Effector CD8-positive, alpha-beta T cell (primary cell): ENCODE results near the gene CLCN1.

Experiments
- DNase-seq: peaks from one replicate; lab custom pipeline; 2025; lab: John Stamatoyannopoulos, UW

CLCN1 gene

DNA sequence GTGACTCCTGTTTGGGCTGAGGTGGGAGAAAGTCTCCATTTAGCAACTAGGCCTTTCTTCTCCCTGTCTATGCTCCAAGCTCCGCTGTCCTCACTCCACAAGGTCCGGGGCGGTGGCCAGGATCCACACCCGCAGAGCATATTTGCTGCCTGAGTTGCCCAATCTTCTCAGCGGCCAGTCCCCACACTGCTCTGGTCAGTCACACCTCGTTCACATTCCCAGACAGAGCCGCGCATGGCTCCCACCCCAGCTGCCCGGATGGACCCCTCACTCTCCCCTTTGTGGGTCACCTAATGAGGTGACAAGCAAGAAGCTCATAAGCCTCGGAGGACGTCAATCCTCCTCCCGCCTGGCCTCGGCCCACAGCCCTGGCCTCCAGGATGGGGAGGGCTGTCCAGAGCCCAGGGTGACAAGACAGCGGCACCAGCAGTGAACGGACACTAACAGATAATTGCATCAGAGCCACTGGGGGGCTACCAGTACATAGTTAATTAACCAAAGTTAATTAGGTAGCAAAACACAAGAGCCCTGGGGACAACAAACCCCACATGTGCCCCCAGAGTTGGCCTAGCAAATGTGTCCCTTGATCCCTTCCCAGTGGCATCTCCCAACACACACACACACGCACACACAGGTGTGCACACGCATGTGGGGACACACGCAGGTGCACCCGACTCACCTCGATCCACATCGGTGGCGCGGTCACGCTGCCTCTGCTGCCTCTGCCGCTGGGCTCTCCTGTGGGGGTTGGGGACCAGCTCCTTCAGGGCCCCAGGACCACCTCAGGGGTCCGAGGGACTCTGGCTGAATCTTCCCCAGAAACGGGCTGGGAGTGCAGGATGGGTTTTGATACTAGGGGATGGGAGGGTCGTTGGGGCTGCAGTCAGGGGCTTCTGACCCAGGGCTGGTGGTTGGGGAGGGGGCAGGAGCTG, 81.0 kb downstream of the CLCN1 start:
- DNase-seq = no peak

DNA sequence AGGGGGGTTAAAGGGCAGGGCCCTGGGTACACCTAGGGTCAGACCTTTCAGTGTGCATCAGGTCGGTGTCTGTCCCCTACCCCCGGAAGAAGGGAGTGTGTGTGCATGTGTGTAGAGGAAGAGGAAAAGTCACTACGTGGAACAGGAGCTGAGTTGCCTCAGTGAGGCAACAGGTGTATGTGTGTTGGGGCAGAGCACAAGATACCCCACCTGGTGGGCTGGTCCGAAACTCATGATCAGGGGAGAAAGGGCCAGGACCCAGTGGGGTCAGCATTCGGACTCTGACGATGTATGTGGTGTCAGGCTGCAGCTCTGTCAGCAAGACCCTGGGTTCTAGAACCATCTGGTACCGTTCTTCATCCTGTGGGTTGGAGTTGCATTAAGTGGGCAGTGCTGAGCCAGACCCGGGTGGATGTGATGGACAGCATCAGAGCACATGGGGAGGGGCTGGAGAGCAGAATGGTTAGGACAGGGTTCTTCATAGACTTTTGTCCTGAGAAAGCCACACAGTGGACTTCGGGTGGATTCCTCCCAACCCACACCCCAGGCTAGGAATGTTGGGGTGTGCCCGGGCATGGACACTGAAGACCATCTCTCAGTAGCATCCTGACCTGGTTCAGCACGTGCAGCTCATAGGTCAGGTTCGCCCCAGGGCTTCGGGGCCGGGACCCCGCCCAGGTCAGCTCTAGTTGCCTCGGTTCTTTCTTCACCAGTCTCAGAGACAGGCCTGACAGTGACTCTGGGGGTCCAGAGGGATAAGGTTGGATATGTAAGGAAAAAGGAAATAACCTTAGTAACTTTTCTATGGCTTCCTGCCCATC, 82.0 kb downstream of the CLCN1 start:
- DNase-seq = no peak

GRCh38 chr7:143398616-143399015, 82.7 kb downstream of the CLCN1 start:
- no peak for DNase-seq

DNA sequence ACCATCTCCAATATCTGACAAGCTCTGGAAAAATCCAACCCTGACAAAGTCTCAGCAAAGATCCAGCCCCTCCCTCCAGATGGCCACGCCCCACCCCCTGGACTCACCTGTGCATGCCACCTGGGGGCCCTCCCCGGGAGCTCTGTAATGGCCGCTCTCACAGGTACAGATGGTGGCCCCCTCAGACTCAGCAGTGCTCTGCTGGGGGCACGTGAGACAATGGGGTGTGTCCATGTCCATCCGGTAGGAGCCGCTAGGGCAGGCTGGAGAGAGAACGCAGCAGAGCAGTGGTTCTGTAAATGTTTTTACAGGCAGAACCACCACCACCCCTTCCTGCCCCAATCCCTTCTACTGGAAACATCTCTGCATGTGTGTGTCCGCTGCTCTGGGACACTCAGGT, 83.2 kb downstream of the CLCN1 start:
- no peak for DNase-seq

DNA sequence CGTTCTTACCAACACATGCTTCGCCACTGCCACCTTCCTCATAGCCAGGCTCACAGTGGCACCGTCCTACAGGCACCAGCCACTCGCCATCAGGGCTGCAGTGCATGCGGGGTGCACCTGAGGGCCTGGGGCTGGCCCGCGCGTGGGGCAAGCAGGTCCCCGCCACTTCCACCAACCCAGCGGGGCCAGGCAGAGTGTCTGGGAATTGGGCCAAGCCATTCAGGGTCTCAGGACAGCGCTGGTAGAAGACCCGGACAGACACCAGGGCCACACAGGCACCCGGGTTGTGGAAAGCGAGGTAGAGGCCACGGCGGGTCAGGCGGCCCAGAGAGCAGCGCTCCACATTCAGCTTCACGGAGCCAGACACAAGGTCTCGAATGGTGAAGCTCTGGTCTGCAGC, 83.7 kb downstream of the CLCN1 start:
- DNase-seq = no peak

GRCh38 chr7:143401265-143401664, 85.4 kb downstream of the CLCN1 start:
- no peak for DNase-seq
